Activated CD4-positive, alpha-beta T cell treated with anti-CD3 and anti-CD28 coated beads, Interleukin-2, amount 10 ng/mL, durations not matched to agents 24 days and 14 days (primary cell): ENCODE measurements around the gene TBC1D30. TPM values are rescaled to one million over a fixed set of nuclear protein-coding genes. Genes with fewer than 3 reads are reported as not detected.
"Not testable (repeated sequence)": the region's sequence is repeated elsewhere in the genome, so short reads cannot be mapped to it uniquely, and the experiment has no call there.

Experiments used
- DNase-seq: peaks from one replicate; pipeline ENCODE4 v3.0.0; 2022
- H3K27ac Mint-ChIP-seq: one replicate; pipeline ENCODE4 v1.8.0; 2022; ENCODE audit warnings: mild to moderate bottlenecking, mixed read lengths
- H3K27me3 Mint-ChIP-seq: one replicate; pipeline ENCODE4 v1.8.0; 2022; ENCODE audit warnings: mixed read lengths
- H3K36me3 Mint-ChIP-seq: one replicate; pipeline ENCODE4 v1.8.0; 2022; ENCODE audit warnings: low read depth, mild to moderate bottlenecking, mixed read lengths
- H3K4me1 Mint-ChIP-seq: one replicate; pipeline ENCODE4 v1.8.0; 2021; ENCODE audit warnings: mixed read lengths
- H3K4me3 Mint-ChIP-seq: one replicate; pipeline ENCODE4 v1.8.0; 2022; ENCODE audit warnings: mild to moderate bottlenecking, moderate library complexity, mixed read lengths
- H3K9me3 Mint-ChIP-seq: one replicate; pipeline ENCODE4 v1.8.0; 2021; ENCODE audit warnings: mixed read lengths
- intact Hi-C: fragments of 100-400 bp; cut with micrococcal nuclease; formaldehyde crosslinking; loops from one replicate; pipeline ENCODE4 v1.15.1; 2023
- total RNA-seq: library from RNA; stranded (reverse); gene quantifications from 2 replicates; pipeline ENCODE4 v1.2.3, GENCODE V29; 2022

Gene TBC1D30, protein sequence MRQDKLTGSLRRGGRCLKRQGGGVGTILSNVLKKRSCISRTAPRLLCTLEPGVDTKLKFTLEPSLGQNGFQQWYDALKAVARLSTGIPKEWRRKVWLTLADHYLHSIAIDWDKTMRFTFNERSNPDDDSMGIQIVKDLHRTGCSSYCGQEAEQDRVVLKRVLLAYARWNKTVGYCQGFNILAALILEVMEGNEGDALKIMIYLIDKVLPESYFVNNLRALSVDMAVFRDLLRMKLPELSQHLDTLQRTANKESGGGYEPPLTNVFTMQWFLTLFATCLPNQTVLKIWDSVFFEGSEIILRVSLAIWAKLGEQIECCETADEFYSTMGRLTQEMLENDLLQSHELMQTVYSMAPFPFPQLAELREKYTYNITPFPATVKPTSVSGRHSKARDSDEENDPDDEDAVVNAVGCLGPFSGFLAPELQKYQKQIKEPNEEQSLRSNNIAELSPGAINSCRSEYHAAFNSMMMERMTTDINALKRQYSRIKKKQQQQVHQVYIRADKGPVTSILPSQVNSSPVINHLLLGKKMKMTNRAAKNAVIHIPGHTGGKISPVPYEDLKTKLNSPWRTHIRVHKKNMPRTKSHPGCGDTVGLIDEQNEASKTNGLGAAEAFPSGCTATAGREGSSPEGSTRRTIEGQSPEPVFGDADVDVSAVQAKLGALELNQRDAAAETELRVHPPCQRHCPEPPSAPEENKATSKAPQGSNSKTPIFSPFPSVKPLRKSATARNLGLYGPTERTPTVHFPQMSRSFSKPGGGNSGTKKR
- total RNA-seq: 0.95 and 1.7 TPM in 2 replicates

DNA sequence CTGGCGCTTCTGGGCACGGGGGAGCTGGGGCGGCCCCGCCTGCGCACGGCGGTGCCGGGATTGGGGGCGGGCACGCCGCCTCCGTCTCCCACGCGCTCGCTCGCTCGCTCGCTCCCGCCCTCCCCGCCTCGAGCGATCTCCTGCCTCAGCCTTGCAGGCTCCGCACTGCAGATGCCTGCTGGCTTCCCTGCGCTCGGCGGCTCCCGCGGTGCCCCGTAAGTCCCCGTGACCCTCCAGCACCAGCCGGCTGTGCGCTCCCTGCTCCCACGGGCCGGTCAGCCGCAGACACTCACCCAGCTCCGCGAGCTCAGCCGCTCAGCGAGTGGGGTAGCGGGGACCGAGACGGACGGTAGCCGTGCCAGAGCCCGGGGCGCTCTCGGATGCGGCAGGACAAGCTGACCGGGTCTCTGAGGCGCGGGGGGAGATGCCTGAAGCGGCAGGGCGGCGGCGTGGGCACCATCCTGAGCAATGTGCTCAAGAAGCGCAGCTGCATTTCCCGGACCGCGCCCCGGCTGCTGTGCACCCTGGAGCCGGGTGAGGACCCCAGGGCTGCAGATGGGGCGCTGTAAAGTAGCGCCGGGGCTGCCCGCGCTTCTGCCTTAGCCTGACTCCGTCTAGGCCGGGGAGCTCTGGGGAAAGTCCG is at the start of gene TBC1D30:
TBC1D30 (plus strand) TSS at position 148 of the 643 bp plus-strand sequence; CDS start at position 381, 233 bp downstream.
- DNase-seq: peak; percentile 61
- Mint-ChIP-seq H3K36me3 (no peaks in the 10 kb centered on the region), H3K27me3 (peaks cover 52% of the 10 kb centered on the region), H3K9me3 (peaks cover 7% of the 10 kb centered on the region), H3K4me3 (peak within 1 kb of the TSS; percentile 73), H3K4me1 (peaks cover 11% of the 10 kb centered on the region), H3K27ac (no peak within 1 kb of the TSS)
- intact Hi-C loops: no loop called here

DNA sequence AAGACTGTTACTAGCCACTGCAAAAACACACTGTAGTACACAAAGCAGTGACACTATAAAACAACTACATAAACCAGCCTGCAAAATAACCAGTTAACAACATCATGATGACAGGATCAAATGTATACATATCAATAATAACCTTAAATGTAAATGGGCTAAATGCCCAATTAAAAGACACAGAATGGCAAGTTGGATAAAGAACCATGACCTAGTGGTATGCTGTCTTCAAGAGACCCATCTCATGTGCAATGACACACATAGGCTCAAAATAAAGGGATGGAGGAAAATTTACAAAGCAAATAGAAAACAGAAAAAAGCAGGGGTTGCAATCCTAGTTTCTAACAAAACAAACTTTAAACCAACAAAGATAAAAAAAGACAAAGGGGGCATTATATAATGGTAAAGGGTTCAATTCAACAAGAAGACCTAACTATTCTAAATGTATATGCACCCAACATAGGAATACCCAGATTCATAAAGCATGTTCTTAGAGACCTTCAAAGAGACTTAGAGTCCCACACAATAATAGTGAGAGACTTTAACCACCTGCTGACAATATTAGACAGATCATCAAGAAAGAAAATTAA is 49.2 kb upstream of the TBC1D30 start:
- H3K4me3 Mint-ChIP-seq, H3K36me3 Mint-ChIP-seq, H3K4me1 Mint-ChIP-seq, DNase-seq, H3K27ac Mint-ChIP-seq, intact Hi-C loops: not testable (repeated sequence)
- Mint-ChIP-seq H3K27me3 (peaks cover 66% of the 10 kb centered on the region), H3K9me3 (peaks cover 31% of the 10 kb centered on the region)

- intact Hi-C loops: no loop called here
- Mint-ChIP-seq H3K27me3 (peaks cover 80% of the 10 kb centered on the region), H3K36me3 (peaks cover 6% of the 10 kb centered on the region), H3K27ac (no peak overlapping the region), H3K4me1 (peaks cover 10% of the 10 kb centered on the region), H3K9me3 (peaks cover 24% of the 10 kb centered on the region), H3K4me3 (no peak overlapping the region)
- no peak for DNase-seq
These were observed 45.0 kb upstream of the TBC1D30 start for GRCh38 chr12:64779354-64779974.

GRCh38 chr12:64780132-64780530 is 44.3 kb upstream of the TBC1D30 start:
- DNase-seq: no peak
- H3K9me3 Mint-ChIP-seq: peaks cover 23% of the 10 kb centered on the region
- H3K36me3 Mint-ChIP-seq: peaks cover 6% of the 10 kb centered on the region
- peaks cover 10% of the 10 kb centered on the region for H3K4me1 Mint-ChIP-seq
- peaks cover 80% of the 10 kb centered on the region for H3K27me3 Mint-ChIP-seq
- H3K27ac Mint-ChIP-seq: no peak overlapping the region
- intact Hi-C loops: loop anchor here (10.0 kb wide), 1 partner anchor 235 kb away; no protein-coding TSS in a partner anchor
- H3K4me3 Mint-ChIP-seq: peak overlapping the region; percentile 67

GRCh38 chr12:64780531-64781279 is 43.7 kb upstream of the TBC1D30 start:
- intact Hi-C loops: loop anchor here (10.0 kb wide), 1 partner anchor 236 kb away; no protein-coding TSS in a partner anchor
- peak; percentile 69 for DNase-seq
- Mint-ChIP-seq H3K4me3 (peak overlapping the region; percentile 82), H3K27ac (no peak overlapping the region), H3K9me3 (peaks cover 17% of the 10 kb centered on the region), H3K27me3 (peaks cover 76% of the 10 kb centered on the region), H3K36me3 (peaks cover 6% of the 10 kb centered on the region), H3K4me1 (peaks cover 10% of the 10 kb centered on the region)

GRCh38 chr12:64781280-64782190 is 42.9 kb upstream of the TBC1D30 start:
- Mint-ChIP-seq H3K9me3 (peaks cover 9% of the 10 kb centered on the region), H3K27me3 (peaks cover 70% of the 10 kb centered on the region), H3K4me1 (peaks cover 10% of the 10 kb centered on the region), H3K36me3 (peaks cover 3% of the 10 kb centered on the region), H3K27ac (peak overlapping the region; percentile 35), H3K4me3 (peak overlapping the region; percentile 82)
- intact Hi-C loops: loop anchor here (10.0 kb wide), 1 partner anchor 237 kb away; no protein-coding TSS in a partner anchor
- DNase-seq: no peak

DNA sequence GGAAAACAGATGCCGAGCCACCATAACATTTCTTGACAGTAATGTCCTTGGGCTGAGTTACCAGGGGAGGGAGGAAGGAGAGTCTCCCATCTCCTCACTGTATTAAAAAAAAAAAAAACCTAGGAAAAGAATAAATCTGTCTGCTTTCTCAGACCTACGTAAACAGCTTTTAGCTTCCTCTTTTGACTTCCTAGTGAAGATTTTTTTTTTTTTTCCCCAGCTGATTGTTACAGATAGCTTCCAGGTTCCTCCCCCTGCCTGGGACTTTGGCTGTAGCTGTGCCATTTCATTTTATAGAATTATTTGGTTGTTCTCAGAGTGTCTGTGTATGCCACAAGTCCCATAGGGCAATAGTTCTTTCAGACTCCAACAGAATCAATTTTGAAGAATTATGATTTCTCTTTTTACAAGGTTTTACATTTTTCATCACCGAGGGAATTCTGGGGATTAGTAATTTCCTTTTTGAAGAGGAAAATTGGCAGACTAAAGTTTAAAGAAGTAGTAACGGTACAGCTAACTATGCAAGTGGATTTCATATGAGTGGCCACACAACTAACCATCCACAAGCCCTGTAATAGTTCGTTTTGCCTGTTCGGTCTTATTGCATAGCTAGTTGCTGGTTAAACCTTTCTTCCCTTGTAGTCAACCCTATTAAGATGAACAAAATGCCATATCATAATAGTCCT is 42.1 kb upstream of the TBC1D30 start:
- peaks cover under 1% of the 10 kb centered on the region for H3K9me3 Mint-ChIP-seq
- no peak for DNase-seq
- intact Hi-C loops: loop anchor here (10.0 kb wide), 1 partner anchor 238 kb away; no protein-coding TSS in a partner anchor
- no peak overlapping the region for H3K27ac Mint-ChIP-seq
- peak overlapping the region; percentile 82 for H3K4me3 Mint-ChIP-seq
- H3K27me3 Mint-ChIP-seq: peaks cover 62% of the 10 kb centered on the region
- peaks cover 3% of the 10 kb centered on the region for H3K36me3 Mint-ChIP-seq
- H3K4me1 Mint-ChIP-seq: peaks cover 10% of the 10 kb centered on the region

DNA sequence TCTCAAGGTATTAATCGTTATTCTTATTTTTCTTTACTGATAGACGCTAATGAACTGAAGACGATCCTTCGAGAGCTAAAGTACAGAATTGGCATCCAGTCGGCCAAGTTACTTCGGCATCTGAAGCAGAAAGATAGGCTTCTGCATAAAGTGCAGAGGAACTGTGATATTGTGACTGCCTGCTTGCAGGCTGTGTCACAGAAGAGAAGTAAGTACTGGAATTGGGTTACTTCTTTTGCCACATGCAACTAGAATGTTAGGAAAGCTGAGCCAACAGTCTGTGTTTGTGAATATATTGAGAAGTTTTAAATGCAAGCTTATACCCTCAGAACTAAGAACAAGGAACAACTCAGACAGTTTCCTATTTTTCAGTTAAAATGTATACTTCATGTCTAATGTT is 38.6 kb upstream of the TBC1D30 start:
- H3K9me3 Mint-ChIP-seq: no peaks in the 10 kb centered on the region
- no peak overlapping the region for H3K27ac Mint-ChIP-seq
- H3K4me1 Mint-ChIP-seq: peaks cover 9% of the 10 kb centered on the region
- H3K27me3 Mint-ChIP-seq: peaks cover 48% of the 10 kb centered on the region
- no peak overlapping the region for H3K4me3 Mint-ChIP-seq
- peaks cover 2% of the 10 kb centered on the region for H3K36me3 Mint-ChIP-seq
- no peak for DNase-seq
- intact Hi-C loops: loop anchor here (10.0 kb wide), 1 partner anchor 241 kb away; no protein-coding TSS in a partner anchor

GRCh38 chr12:64790166-64790565 is 34.3 kb upstream of the TBC1D30 start:
- Mint-ChIP-seq H3K4me1 (no peaks in the 10 kb centered on the region), H3K9me3 (no peaks in the 10 kb centered on the region), H3K4me3 (no peak overlapping the region), H3K36me3 (no peaks in the 10 kb centered on the region), H3K27me3 (peaks cover 31% of the 10 kb centered on the region), H3K27ac (no peak overlapping the region)
- intact Hi-C loops: no loop called here
- DNase-seq: no peak

DNA sequence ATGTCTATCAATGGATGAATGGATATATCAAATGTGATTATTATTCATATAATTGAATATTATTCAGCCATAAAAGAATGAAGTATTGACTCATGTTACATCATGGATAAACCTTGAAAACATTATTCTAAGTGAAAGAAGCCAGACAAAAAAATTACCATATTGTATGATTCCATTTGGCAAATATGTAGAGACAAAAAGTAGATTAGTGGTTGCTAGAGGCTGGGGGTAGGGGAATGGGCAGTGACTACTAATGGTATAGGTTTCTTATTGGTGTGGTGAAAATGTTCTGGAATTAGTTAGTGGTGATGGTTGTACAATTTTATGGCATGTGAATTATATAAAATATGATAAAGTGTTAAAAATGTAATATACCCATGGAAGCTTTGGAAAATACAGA is 33.4 kb upstream of the TBC1D30 start:
- Mint-ChIP-seq H3K9me3 (no peaks in the 10 kb centered on the region), H3K27me3 (peaks cover 27% of the 10 kb centered on the region), H3K4me1 (no peaks in the 10 kb centered on the region), H3K27ac (no peak overlapping the region), H3K4me3 (no peak overlapping the region), H3K36me3 (no peaks in the 10 kb centered on the region)
- DNase-seq: no peak
- intact Hi-C loops: no loop called here

DNA sequence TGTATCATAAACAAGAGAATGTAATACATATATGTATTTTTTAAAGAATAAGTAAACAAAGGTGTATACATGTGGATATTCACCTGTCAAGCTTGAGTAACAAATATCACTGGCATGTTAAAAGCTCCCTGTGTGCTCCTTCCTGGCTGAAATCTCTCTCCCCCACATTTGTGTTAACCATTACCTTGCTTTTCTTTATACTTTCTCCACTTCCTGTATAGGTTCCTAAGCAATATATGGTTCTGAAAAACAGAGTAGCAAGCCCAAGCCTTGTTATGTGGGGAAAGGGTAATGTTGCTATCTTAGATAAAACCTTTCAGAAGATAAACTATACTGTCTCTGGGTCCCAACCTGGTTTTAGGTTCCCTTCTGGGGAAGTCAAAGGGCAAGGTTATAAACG is 32.3 kb upstream of the TBC1D30 start:
- no peak overlapping the region for H3K27ac Mint-ChIP-seq
- no peaks in the 10 kb centered on the region for H3K4me1 Mint-ChIP-seq
- no peaks in the 10 kb centered on the region for H3K9me3 Mint-ChIP-seq
- no peak overlapping the region for H3K4me3 Mint-ChIP-seq
- intact Hi-C loops: no loop called here
- peaks cover 27% of the 10 kb centered on the region for H3K27me3 Mint-ChIP-seq
- DNase-seq: no peak
- H3K36me3 Mint-ChIP-seq: no peaks in the 10 kb centered on the region
